ENCODE results near the gene NDUFA8. TPM values are rescaled to one million over a fixed set of nuclear protein-coding genes. Genes with fewer than 3 reads are reported as not detected.

Gene NDUFA8
- polyA plus RNA-seq, 1 of the 3 experiments (the other 2 are of a cell fraction), result 116 TPM

- DNase-seq, result no peak
- Histone ChIP-seq H3K4me1 (ENCODE audit: control insufficient read depth in 1 of 2, insufficient read depth in 2 of 2, low read depth in 1 of 2, low read length in 1 of 2) (peaks cover under 1 to 11% of the 10 kb centered on the region in 2 experiments; a peak in 2 of 4 replicates), H3K27ac (ENCODE audit: low read depth in 2 of 2, low read length in 1 of 2) (no peak overlapping the region), H3K79me2 (ENCODE audit: insufficient read depth) (peaks cover 6% of the 10 kb centered on the region), H3K9me3 (no peaks in the 10 kb centered on the region), H3K9ac (no peak overlapping the region), H3K4me2 (no peak overlapping the region), H3K9me2 (no peaks in the 10 kb centered on the region), H3K27me3 (ENCODE audit: insufficient read depth) (no peaks in the 10 kb centered on the region), H3K36me3 (replicated peaks in 1 of 2; ENCODE audit: control insufficient read depth in 1 of 2, insufficient read depth in 2 of 2, low read length in 1 of 2) (no peaks in the 10 kb centered on the region), H3F3A (replicated peaks; ENCODE audit: insufficient read depth) (no peaks in the 10 kb centered on the region), H3K4me3 (ENCODE audit: low read depth in 2 of 2, low read length in 1 of 2) (no peak overlapping the region), H4K20me1 (ENCODE audit: insufficient read depth) (peaks cover under 1% of the 10 kb centered on the region; the same call in 1 of the 2 replicates), H2AFZ (ENCODE audit: low read depth) (no peak overlapping the region)
- no peak for TF ChIP-seq FOXJ3 (CRISPR knock-in tag; IDR thresholded peaks at IDR 0.05)
- no peak for TF ChIP-seq REST (IDR thresholded peaks at IDR 0.05; ENCODE audit: low read depth, low read length)
- no peak for TF ChIP-seq RCOR1 (IDR thresholded peaks at IDR 0.05; ENCODE audit: low read length)
- TF ChIP-seq JUND (IDR thresholded peaks at IDR 0.05), result no peak
- TF ChIP-seq RFX5 (IDR thresholded peaks at IDR 0.05; ENCODE audit: low read length), result no peak
- 53% methylated on average over 4 of the region's 4 CpGs for WGBS (ENCODE audit: low lambda C conversion rate)
- ChIA-PET POLR2A (no interaction called here), CTCF (interaction anchor here (3.4 to 8.1 kb wide), 4 partner anchors 9 to 252 kb away, joined by 15 to 327 read pairs (median 80); no protein-coding TSS in a partner anchor)
Observed at GRCh38 chr9:122096620-122097415, 62.8 kb downstream of the NDUFA8 start.

GRCh38 chr9:122095010-122095767 lies 64.4 kb downstream of the NDUFA8 start:
- Histone ChIP-seq H3K4me2 (no peak overlapping the region), H3K36me3 (replicated peaks in 1 of 2; ENCODE audit: control insufficient read depth in 1 of 2, insufficient read depth in 2 of 2, low read length in 1 of 2) (no peaks in the 10 kb centered on the region), H3K9ac (no peak overlapping the region), H4K20me1 (ENCODE audit: insufficient read depth) (peaks cover 9% of the 10 kb centered on the region), H3K27ac (ENCODE audit: low read depth in 2 of 2, low read length in 1 of 2) (no peak overlapping the region), H3K4me3 (ENCODE audit: low read depth in 2 of 2, low read length in 1 of 2) (no peak overlapping the region), H3F3A (replicated peaks; ENCODE audit: insufficient read depth) (no peaks in the 10 kb centered on the region), H3K9me2 (no peaks in the 10 kb centered on the region), H3K79me2 (ENCODE audit: insufficient read depth) (peaks cover 23% of the 10 kb centered on the region), H3K9me3 (no peaks in the 10 kb centered on the region), H3K27me3 (ENCODE audit: insufficient read depth) (no peaks in the 10 kb centered on the region), H3K4me1 (ENCODE audit: control insufficient read depth in 1 of 2, insufficient read depth in 2 of 2, low read depth in 1 of 2, low read length in 1 of 2) (peaks cover 6 to 19% of the 10 kb centered on the region in 2 experiments; a peak in 2 of 4 replicates), H2AFZ (ENCODE audit: low read depth) (no peak overlapping the region)
- DNase-seq, result peak; percentile 56
- POLR2A ChIA-PET, result no interaction called here
- WGBS (ENCODE audit: low lambda C conversion rate), result 45% methylated on average over 12 of the region's 14 CpGs
- CTCF ChIA-PET, result interaction anchor here (0.6 to 8.1 kb wide), 23 partner anchors 8 to 726 kb away, joined by 3 to 144 read pairs (median 4); no protein-coding TSS in a partner anchor
- TF ChIP-seq EP300 (IDR thresholded peaks at IDR 0.05; ENCODE audit: borderline replicate concordance in 1 of 2, low read depth in 1 of 2, low read length in 1 of 2) (no peak), GABPA (IDR thresholded peaks at IDR 0.05; ENCODE audit: low read depth) (no peak), USF1 (IDR thresholded peaks at IDR 0.05; ENCODE audit: borderline replicate concordance, low read depth) (no peak), RXRA (IDR thresholded peaks at IDR 0.05; ENCODE audit: borderline replicate concordance, low read depth) (no peak), MXI1 (IDR thresholded peaks at IDR 0.05; ENCODE audit: low read depth, low read length) (peak; percentile 28; the same call in 1 of the 2 replicates), EZH2phosphoT487 (IDR thresholded peaks at IDR 0.05; ENCODE audit: borderline replicate concordance, low read depth) (no peak), RAD21 (IDR thresholded peaks at IDR 0.05; ENCODE audit: low read length) (peak; percentile 45), NFIC (IDR thresholded peaks at IDR 0.05; ENCODE audit: borderline replicate concordance) (no peak), REST (IDR thresholded peaks at IDR 0.05; ENCODE audit: low read depth, low read length) (peak; percentile 92), SMC3 (IDR thresholded peaks at IDR 0.05; ENCODE audit: low read depth, low read length) (peak; percentile 33; the same call in 1 of the 2 replicates), ELF1 (IDR thresholded peaks at IDR 0.05) (no peak)

Data from SK-N-SH (cell line).